ENCODE measurements around the gene MT1M.
"Not testable (repeated sequence)": the region's sequence is repeated elsewhere in the genome, so short reads cannot be mapped to it uniquely, and the experiment has no call there.

MT1M gene

DNA sequence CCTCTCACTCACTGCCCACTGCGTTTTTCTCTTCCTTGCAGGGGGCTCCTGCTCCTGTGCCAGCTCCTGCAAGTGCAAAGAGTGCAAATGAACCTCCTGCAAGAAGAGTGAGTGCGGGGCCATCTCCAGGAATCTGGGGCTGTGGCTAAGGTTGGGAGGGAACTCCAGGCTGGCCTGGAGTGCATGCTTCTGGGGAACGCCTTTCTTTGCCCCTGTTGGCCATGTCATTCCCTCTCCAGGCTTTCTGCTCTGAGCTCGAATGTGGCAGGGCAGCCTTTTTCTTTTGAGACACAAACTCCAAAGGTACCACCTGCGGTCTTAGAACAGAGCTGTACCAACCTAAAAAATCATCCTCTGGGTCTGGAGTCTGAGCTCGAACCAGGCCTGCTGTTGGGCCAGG, 14.3 kb upstream of the MT1M start:
- H3K27ac ChIP-seq, result peak overlapping the region; percentile 61 to 70
- intact Hi-C loops (cut with DNase I; ENCODE audit: low total_unique reads), result no loop called here
- TF ChIP-seq, protein P1, sequence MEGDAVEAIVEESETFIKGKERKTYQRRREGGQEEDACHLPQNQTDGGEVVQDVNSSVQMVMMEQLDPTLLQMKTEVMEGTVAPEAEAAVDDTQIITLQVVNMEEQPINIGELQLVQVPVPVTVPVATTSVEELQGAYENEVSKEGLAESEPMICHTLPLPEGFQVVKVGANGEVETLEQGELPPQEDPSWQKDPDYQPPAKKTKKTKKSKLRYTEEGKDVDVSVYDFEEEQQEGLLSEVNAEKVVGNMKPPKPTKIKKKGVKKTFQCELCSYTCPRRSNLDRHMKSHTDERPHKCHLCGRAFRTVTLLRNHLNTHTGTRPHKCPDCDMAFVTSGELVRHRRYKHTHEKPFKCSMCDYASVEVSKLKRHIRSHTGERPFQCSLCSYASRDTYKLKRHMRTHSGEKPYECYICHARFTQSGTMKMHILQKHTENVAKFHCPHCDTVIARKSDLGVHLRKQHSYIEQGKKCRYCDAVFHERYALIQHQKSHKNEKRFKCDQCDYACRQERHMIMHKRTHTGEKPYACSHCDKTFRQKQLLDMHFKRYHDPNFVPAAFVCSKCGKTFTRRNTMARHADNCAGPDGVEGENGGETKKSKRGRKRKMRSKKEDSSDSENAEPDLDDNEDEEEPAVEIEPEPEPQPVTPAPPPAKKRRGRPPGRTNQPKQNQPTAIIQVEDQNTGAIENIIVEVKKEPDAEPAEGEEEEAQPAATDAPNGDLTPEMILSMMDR (IDR thresholded peaks at IDR 0.05), result no peak
- H3K4me1 ChIP-seq, result peaks cover 0 to 17% (median 11%) of the 10 kb centered on the region in 4 donors
- no peaks in the 10 kb centered on the region for H3K9me3 ChIP-seq
- no peaks in the 10 kb centered on the region for H3K36me3 ChIP-seq
- no peak for DNase-seq
- H3K4me3 ChIP-seq, result no peak overlapping the region
- no peaks in the 10 kb centered on the region for H3K27me3 ChIP-seq

DNA sequence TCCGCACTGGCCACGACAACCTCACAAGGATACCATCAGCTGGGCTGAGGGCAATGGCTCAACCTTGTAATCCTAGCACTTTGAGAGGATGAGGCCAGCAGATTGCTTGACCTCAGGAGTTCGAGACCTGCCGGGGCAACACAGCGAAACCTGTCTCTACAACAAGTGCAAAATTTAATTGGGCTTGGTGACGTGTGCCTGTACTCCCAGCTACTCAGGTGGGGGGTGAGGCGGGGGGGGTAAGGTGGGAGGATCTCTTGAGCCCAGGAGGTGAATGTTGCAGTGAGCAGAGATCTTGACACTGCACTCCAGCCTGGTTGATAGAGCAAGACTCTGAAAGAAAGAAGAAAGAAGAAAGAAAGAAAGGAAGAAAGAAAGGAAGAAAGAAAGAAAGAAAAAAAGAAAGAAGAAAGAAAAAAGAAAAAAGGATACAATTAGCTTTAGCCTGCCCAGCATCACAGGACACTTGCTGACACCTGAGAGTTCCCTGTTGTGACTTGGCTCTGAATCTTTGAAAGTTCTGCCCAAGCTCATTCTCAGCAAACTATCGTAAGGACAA, 12.0 kb upstream of the MT1M start:
- intact Hi-C loops (cut with DNase I; ENCODE audit: low total_unique reads), result no loop called here
- TF ChIP-seq, protein P1 (IDR thresholded peaks at IDR 0.05), result no peak
- H3K36me3 ChIP-seq, result no peaks in the 10 kb centered on the region
- DNase-seq, result no peak
- no peaks in the 10 kb centered on the region for H3K9me3 ChIP-seq
- H3K4me3 ChIP-seq, result no peak overlapping the region
- no peaks in the 10 kb centered on the region for H3K27me3 ChIP-seq
- no peak overlapping the region for H3K27ac ChIP-seq
- peaks cover 0 to 22% (median 15%) of the 10 kb centered on the region in 4 donors for H3K4me1 ChIP-seq

DNA sequence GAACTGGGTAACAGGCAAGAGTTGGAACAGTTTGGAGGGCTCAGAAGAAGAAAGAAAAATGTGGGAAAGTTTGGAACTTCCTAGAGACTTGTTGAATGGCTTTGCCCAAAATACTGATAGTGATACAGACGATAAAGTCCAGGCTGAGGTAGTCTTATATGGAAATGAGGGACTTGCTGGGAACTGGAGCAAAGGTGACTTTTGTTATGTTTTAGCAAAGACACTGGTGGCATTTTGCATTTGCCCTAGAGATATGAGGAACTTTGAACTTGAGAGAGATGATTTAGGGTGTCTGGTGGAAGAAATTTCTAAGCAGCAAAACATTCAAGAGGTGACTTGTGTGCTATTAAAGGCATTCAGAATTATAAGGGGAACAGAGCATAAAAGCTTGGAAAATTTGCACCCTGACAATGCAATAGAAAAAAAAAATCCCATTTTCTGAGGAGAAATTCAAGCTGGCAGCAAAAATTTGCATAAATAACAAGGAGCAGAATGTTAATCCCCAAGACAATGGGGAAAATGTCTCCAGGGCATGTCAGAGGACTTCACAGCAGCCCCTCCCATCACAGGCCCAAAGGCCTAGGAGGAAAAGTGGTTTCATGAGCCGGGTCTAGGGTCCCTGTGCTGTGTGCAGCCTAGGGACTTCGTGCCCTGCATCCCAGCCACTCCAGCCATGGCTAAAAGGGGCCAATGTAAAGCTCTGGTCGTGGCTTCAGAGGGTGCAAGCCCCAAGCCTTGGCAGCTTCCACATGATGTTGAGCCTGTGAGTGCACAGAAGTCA, 10.6 kb upstream of the MT1M start:
- H3K27me3 ChIP-seq; DNase-seq; intact Hi-C loops (cut with DNase I; ENCODE audit: low total_unique reads); H3K36me3 ChIP-seq; H3K4me3 ChIP-seq; H3K9me3 ChIP-seq; H3K27ac ChIP-seq: not testable (repeated sequence)
- peaks cover 0 to 20% (median 13%) of the 10 kb centered on the region in 4 donors for H3K4me1 ChIP-seq

DNA sequence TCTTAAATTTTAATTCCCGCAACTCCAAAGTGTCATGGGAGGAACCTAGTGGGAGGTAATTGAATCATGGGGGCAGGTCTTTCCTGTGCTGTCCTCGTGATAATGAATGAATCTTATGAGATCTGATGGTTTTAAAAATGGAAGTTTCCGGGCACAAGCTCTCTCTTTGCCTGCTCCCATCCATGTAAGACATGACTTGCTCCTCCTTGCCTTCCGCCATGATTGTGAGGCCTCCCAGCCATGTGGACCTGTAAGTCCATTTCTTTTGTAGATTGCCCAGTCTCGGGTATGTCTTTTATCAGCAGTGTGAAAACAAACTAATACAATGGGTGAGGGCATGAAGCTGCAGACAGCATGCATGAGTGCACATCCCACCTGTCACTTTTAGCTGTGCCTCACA, 9.3 kb upstream of the MT1M start:
- intact Hi-C loops (cut with DNase I; ENCODE audit: low total_unique reads); H3K27ac ChIP-seq; H3K9me3 ChIP-seq; H3K36me3 ChIP-seq; DNase-seq; H3K27me3 ChIP-seq; H3K4me3 ChIP-seq: not testable (repeated sequence)
- H3K4me1 ChIP-seq, result peaks cover 0 to 16% (median 5%) of the 10 kb centered on the region in 4 donors

DNA sequence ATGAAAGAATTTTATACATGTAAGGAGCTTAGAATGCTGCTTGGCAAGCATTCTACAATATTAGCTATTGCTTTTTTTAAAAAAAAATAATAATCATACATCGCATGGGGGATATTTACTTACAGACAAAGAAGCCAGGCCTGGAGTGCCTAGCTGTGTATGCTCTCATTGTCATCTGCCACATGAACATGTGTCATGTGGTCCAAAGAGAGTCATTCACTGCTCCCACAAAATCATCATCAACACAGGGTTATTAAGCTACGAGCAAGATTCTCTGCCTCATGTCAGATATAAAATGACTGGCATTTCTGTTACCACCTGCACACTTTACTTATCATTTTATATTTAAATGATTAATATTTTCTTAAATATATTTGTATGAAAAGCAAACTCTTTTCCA, 8.8 kb upstream of the MT1M start:
- no peak for DNase-seq
- no peaks in the 10 kb centered on the region for H3K36me3 ChIP-seq
- H3K27ac ChIP-seq, result no peak overlapping the region
- intact Hi-C loops (cut with DNase I; ENCODE audit: low total_unique reads), result no loop called here
- H3K4me1 ChIP-seq, result peaks cover 0 to 16% (median 3%) of the 10 kb centered on the region in 4 donors
- no peak overlapping the region for H3K4me3 ChIP-seq
- no peaks in the 10 kb centered on the region for H3K27me3 ChIP-seq
- H3K9me3 ChIP-seq, result no peaks in the 10 kb centered on the region
- TF ChIP-seq, protein P1 (IDR thresholded peaks at IDR 0.05), result no peak

DNA sequence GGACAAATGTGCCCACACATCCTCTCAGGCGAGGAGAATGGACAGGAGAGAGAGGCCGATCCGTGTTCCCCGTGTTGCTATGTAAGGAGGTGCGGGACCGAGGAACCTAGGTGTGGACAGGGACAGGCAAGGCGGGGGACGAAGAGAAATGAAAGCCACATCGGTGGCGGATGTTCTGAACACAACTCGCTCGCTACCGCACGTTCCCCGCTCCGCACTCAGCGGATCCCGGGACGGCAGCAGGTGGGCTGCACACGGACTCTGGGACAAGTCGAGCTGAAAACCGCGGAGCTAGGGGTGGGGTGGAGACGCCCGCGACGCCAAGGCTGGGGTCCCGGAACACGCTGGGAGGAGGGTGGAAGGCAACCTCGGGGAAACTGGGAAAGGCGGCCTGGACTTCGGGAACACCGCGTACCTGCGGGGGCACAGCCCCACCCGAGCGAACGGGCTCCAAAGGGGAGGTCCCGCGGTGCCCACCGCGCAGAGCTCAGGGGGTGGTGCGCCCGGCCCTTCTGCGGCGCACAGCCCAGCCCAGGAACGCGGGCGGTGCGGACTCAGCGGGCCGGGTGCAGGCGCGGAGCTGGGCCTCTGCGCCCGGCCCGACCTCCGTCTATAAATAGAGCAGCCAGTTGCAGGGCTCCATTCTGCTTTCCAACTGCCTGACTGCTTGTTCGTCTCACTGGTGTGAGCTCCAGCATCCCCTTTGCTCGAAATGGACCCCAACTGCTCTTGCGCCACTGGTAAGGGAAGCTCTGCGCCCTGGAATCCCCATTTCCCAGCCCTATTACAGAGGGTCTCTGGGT, 7.1 kb upstream of the MT1M start, which contains the start of gene MT1E:
Gene MT1E (plus strand): TSS at position 642 of the 803 bp plus-strand sequence. CDS start 71 bp downstream, at position 713.
- Histone ChIP-seq H3K36me3 (no peaks in the 10 kb centered on the region), H3K27me3 (no peaks in the 10 kb centered on the region), H3K9me3 (no peaks in the 10 kb centered on the region), H3K27ac (peak within 1 kb of the TSS; percentile 87 to 99), H3K4me3 (peak within 1 kb of the TSS; percentile 64 to 80), H3K4me1 (peaks cover 0 to 16% (median 3%) of the 10 kb centered on the region in 4 donors)
- TF ChIP-seq, protein P1 (IDR thresholded peaks at IDR 0.05), result no peak
- intact Hi-C loops (cut with DNase I; ENCODE audit: low total_unique reads), result no loop called here
- peak; percentile 65 to 93 for DNase-seq
